ENCODE results near the gene LGR4.

DNA sequence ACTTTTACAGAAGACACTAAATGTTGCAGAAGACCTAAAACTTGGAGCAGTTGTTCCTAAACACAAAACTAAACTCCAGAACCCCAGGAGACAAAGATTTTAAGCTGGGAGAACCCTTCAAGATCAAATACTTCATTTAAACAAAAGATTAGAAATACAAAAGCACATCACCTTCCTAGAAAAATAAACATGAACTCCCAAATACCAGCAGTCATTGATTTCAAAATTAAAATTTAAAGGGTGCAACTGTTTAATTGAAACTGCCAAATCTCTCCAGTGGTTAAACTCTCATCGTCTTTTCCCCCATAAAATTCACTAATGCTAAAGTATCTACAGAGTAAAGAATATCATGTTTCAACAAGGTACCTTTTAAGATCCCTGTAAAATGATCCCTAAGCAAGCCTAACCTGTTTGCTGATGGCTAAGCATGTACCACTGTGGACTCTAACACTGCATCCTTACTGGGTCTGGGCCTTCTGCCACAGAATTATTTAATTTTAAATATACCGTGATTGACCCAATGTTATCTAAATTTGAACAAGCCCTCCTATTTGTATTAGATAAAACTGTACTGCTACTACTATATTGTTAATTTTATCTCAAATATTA is 55.9 kb downstream of the LGR4 start:
- TF ChIP-seq, protein P1, sequence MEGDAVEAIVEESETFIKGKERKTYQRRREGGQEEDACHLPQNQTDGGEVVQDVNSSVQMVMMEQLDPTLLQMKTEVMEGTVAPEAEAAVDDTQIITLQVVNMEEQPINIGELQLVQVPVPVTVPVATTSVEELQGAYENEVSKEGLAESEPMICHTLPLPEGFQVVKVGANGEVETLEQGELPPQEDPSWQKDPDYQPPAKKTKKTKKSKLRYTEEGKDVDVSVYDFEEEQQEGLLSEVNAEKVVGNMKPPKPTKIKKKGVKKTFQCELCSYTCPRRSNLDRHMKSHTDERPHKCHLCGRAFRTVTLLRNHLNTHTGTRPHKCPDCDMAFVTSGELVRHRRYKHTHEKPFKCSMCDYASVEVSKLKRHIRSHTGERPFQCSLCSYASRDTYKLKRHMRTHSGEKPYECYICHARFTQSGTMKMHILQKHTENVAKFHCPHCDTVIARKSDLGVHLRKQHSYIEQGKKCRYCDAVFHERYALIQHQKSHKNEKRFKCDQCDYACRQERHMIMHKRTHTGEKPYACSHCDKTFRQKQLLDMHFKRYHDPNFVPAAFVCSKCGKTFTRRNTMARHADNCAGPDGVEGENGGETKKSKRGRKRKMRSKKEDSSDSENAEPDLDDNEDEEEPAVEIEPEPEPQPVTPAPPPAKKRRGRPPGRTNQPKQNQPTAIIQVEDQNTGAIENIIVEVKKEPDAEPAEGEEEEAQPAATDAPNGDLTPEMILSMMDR (IDR thresholded peaks at IDR 0.05): no peak
- TF ChIP-seq POLR2A (IDR thresholded peaks at IDR 0.05): no peak
